OCI-LY3 (cell line): ENCODE data around the gene HLA-DQB1.

Experiments
- EZH2phosphoT487 ChIP-seq: fragments of 200-600 bp; shearing (Covaris generic); IDR thresholded peaks from 2 replicates; pipeline ENCODE4 v1.6.1; 2018; ENCODE audit warnings: antibody characterized with exemption, mixed run types, low read depth
- TF ChIP-seq, protein P1 (sequence below): fragments of 200-600, 300-600 bp; sonication (generic); IDR thresholded peaks from 2 replicates; pipeline ENCODE4 v1.5.1; 2014; ENCODE audit warnings: antibody characterized with exemption, low read length, low read depth

DNA sequence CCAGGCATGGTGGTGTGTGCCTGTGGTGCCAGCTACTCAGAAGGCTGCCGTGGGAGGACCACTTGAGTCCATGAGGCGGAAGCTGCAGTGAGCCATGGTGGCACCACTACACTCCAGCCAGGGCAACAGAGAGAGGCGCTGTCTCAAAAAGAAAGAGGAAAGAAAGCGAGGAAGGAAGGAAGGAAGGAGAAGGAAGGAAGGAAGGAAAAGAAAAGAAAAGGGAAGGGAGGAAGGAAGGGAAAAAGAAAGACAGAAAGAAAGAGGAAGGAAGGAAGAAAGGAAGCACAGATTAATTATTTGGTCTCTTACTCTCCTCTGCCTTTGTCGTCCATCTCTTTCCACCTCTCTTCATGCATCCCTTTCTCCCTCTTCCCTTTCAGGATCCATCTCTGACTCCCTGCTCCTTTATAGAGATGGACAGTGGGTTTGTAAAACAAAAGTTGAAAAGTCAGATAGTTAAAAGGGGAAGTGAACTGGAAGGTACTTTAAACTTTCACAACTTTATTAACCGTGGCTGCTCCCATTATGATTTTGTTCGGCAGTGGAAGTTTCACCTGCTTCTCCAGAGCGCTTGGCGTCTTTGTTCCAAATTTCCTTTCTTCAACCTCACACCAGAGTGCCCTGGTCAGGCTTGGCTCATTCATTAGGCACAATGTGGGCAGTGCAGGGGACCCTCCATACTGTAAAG, 27.8 kb downstream of the HLA-DQB1 start:
- TF ChIP-seq, protein P1, sequence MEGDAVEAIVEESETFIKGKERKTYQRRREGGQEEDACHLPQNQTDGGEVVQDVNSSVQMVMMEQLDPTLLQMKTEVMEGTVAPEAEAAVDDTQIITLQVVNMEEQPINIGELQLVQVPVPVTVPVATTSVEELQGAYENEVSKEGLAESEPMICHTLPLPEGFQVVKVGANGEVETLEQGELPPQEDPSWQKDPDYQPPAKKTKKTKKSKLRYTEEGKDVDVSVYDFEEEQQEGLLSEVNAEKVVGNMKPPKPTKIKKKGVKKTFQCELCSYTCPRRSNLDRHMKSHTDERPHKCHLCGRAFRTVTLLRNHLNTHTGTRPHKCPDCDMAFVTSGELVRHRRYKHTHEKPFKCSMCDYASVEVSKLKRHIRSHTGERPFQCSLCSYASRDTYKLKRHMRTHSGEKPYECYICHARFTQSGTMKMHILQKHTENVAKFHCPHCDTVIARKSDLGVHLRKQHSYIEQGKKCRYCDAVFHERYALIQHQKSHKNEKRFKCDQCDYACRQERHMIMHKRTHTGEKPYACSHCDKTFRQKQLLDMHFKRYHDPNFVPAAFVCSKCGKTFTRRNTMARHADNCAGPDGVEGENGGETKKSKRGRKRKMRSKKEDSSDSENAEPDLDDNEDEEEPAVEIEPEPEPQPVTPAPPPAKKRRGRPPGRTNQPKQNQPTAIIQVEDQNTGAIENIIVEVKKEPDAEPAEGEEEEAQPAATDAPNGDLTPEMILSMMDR: no peak
- TF ChIP-seq EZH2phosphoT487: no peak
